Heart right ventricle (tissue), 16 donors: ENCODE results near the gene TBXT. TPM values are rescaled to one million over a fixed set of nuclear protein-coding genes. Genes with fewer than 3 reads are reported as not detected.

Experiments used
- ATAC-seq, 8 donors: fragments of 200-7000 bp; cut with Tn5 transposase; one replicate each; pipeline ENCODE4 v1.9.1; 2020; ENCODE audit warnings: mild to moderate bottlenecking in 8 of 8, moderate library complexity in 8 of 8, moderate number of reproducible peaks in 1 of 8
- DNase-seq, 2 donors: peaks; one replicate each; pipeline ENCODE4 v3.0.0-alpha.2; 2020
- H3K27ac ChIP-seq, 10 donors: fragments of 200-600 bp; sonication (generic) in 2 of 10; one replicate each; pipeline versions ENCODE4 v1.5.0 to v1.8.0; 2020 to 2022; ENCODE audit warnings: mild to moderate bottlenecking in 3 of 10
- H3K27me3 ChIP-seq, 7 donors: fragments of 200-600 bp; one replicate each; pipeline ENCODE4 v1.8.0; 2021 to 2022; ENCODE audit warnings: mild to moderate bottlenecking in 2 of 7
- H3K36me3 ChIP-seq, 9 donors: fragments of 200-600 bp; sonication (generic) in 1 of 9; one replicate each; pipeline versions ENCODE4 v1.5.0 to v1.8.0; 2020 to 2022; ENCODE audit warnings: mild to moderate bottlenecking in 2 of 9
- H3K4me1 ChIP-seq, 9 donors: fragments of 200-600 bp; sonication (generic) in 1 of 9; one replicate each; pipeline versions ENCODE4 v1.5.0 to v1.8.0; 2020 to 2022; ENCODE audit warnings: mild to moderate bottlenecking in 4 of 9
- H3K4me3 ChIP-seq, 10 donors: fragments of 200-600 bp; sonication (generic) in 2 of 10; one replicate each; pipeline versions ENCODE4 v1.5.0 to v1.8.0; 2020 to 2022; ENCODE audit warnings: mild to moderate bottlenecking in 7 of 10, moderate library complexity in 2 of 10
- H3K9me3 ChIP-seq, 11 donors: fragments of 200-600 bp in 10 of 11; sonication (generic) in 2 of 11; one replicate each; pipeline versions ENCODE4 v1.5.0 to v1.8.0; 2013 to 2022; ENCODE audit warnings: mild to moderate bottlenecking in 2 of 11, control low read depth in 1 of 11, moderate library complexity in 1 of 11
- WGBS, 2 donors: extraction: QIAGEN DNeasy Blood & Tissue Kit; methylation state at CpG; one replicate each; pipeline ENCODE4 v1.1.7; 2013; ENCODE audit warnings: inconsistent platforms in 1 of 2; 5-methylcytosine and 5-hydroxymethylcytosine counted together
- intact Hi-C, 10 donors: fragments of 100-400 bp; cut with DNase I; formaldehyde crosslinking; loops; one replicate each; pipeline versions ENCODE4 v1.11.1 to v1.14.2; 2022
- polyA plus RNA-seq, 2 donors: library from polyadenylated mRNA; stranded (reverse); fragments of 200-250 nt; gene quantifications; one replicate each; pipeline ENCODE4 v1.2.3, GENCODE V29; 2013
- total RNA-seq, 10 donors: library from RNA; stranded (reverse); fragmentation: NEBNext Ultra II Directional in 3 of 10; extraction: Animal tissue kit (Norgen Biotek cat#: 25700) in 3 of 10; gene quantifications; one replicate each; pipeline versions ENCODE4 v1.2.1 to v1.2.4, GENCODE V29; 2021 to 2023
- TF ChIP-seq, protein P1 (sequence below), 9 donors: fragments of 200-600 bp; sonication (generic) in 2 of 9; IDR thresholded peaks; one replicate each; pipeline versions ENCODE4 v1.5.0 to v1.8.0; 2021 to 2022; ENCODE audit warnings: antibody characterized with exemption in 9 of 9, mild to moderate bottlenecking in 5 of 9, moderate library complexity in 1 of 9
- donor health status: Arrhythmogenic right ventricular cardiomyopathy.
- donor health status: ischemic (EF 13 %, LVEDD 7.1; RV severe dilation, severe dysfunction).
- donor health status: healthy with polysubstance abuse.
- donor health status: DM: no; HTN: yes; CAD: no.
- donor health status: DM: no; HTN: no; CAD: no.
- donor health status: ischemic (EF 25% LVEDD 6.9; RV normal size, moderate dysfunction).
- donor health status: ischemic (EF 25% LVEDD 5.7; RV mildly dilated, moderate dysfunction).
- donor health status: healthy.
- donor health status: DM: yes; HTN: yes; CAD: no.
- donor health status: Ischemic cardiomyopathy.
- donor health status: ischemic (EF 35%, LVEDD 5.7; RV mildly dilated, moderate dysfunction).
- donor health status: nonischemic (EF 11% LVEDD 7.7; RV severe dilation, severe dysfunction).
- donor health status: DM: yes; HTN: yes; CAD: no.
- donor health status: PGD.
- donor health status: ischemic (EF 29% LVEDD 5.4; RV normal size, mild dysfunction).
- donor health status: nonischemic (EF 23%, LVEDD 6.1; RV moderate dilation, normal function).

Gene TBXT
- total and polyA plus RNA-seq, 12 donors = not detected

DNA sequence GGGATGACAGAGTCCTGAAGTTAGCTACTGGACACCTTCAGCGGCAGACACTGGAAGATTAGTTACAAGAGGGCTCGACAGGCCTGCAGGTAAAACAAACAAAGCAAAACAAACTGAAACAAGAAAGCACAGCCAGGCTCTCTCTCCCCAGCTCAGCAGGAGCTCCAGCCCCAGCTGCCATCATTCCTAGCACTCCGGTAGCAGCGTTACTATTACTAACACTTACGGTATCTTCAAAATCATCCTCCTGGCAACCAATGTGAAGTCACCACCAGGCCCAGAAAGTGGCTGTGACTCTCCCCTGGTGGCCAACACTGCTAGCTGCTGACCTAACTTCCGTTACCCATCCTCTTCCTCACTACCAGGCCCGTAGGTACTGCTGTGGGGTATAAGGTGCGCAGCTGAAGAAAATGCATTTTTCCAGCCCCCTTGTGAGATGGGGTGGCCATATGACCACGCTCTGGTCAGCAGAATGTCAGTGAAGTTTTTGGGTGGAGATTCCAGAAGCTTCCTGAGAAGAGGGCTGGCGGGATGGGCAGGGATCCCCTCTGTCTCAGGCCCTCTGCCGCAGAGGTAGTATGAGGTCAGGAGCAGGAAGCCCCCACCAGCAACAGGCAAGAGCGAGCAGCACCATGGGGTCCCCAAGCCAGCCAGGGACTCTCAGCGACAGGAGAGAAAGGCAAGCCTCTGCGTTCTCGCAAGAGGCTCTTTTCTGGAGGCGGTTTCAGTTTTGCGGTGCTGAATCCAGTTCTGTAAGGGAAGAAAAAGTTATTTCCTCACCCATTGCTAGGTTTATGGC is 37.4 kb upstream of the TBXT start:
- ATAC-seq (no peak), DNase-seq (no peak)
- TF ChIP-seq, protein P1, sequence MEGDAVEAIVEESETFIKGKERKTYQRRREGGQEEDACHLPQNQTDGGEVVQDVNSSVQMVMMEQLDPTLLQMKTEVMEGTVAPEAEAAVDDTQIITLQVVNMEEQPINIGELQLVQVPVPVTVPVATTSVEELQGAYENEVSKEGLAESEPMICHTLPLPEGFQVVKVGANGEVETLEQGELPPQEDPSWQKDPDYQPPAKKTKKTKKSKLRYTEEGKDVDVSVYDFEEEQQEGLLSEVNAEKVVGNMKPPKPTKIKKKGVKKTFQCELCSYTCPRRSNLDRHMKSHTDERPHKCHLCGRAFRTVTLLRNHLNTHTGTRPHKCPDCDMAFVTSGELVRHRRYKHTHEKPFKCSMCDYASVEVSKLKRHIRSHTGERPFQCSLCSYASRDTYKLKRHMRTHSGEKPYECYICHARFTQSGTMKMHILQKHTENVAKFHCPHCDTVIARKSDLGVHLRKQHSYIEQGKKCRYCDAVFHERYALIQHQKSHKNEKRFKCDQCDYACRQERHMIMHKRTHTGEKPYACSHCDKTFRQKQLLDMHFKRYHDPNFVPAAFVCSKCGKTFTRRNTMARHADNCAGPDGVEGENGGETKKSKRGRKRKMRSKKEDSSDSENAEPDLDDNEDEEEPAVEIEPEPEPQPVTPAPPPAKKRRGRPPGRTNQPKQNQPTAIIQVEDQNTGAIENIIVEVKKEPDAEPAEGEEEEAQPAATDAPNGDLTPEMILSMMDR (IDR thresholded peaks at IDR 0.05) = no peak
- 82 to 87% methylated on average over 17 of the region's 17 CpGs for WGBS, 2 donors
- Histone ChIP-seq H3K27me3 (peaks cover 0 to 28% (median 13%) of the 10 kb centered on the region in 7 donors), H3K4me1 (no peaks in the 10 kb centered on the region), H3K36me3 (no peaks in the 10 kb centered on the region), H3K4me3 (no peak overlapping the region), H3K9me3 (no peaks in the 10 kb centered on the region), H3K27ac (no peak overlapping the region)
- intact Hi-C loops = no loop called here

- DNase-seq = no peak
- Histone ChIP-seq H3K27me3 (peaks cover 0 to 28% (median 11%) of the 10 kb centered on the region in 7 donors), H3K9me3 (no peaks in the 10 kb centered on the region), H3K4me1 (no peaks in the 10 kb centered on the region), H3K4me3 (no peak overlapping the region), H3K36me3 (no peaks in the 10 kb centered on the region), H3K27ac (no peak overlapping the region)
- TF ChIP-seq, protein P1 (IDR thresholded peaks at IDR 0.05) = no peak
- intact Hi-C loops = no loop called here
- no peak for ATAC-seq
- 90 to 93% methylated on average over 14 of the region's 14 CpGs for WGBS, 2 donors
Measured at GRCh38 chr6:166203641-166204222, 36.1 kb upstream of the TBXT start.

DNA sequence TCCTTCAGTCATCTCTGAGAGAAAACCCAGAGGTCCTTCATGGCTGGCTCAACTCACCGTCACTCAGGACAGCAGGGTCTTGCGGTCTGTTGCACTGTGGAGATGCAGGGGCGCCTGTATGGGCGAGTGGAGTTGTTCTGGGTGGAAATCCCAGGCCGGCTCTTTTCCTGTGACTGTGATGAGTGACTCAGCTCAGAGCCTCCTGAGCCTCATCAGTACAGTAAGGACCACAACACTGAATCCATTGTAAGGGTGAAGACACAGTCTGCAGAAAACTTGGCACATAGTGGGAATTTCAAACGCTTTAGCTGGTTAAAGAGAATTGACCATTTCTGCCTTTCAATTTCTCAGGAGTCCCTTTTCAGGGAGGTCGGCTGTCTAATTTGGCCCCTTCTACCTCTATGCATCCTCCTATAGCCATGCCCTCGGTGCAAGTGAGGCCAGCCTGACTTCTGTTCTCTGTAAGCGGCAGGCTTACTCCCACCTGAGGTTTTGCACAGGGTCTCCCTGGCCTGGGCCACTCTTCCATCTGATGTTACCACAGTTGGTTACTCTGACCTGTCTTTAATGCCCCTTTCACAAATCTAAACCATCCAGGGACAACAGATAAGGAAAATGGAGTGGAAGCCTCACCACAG is 35.5 kb upstream of the TBXT start:
- no peaks in the 10 kb centered on the region for H3K4me1 ChIP-seq
- intact Hi-C loops = no loop called here
- peaks cover 0 to 26% (median 9%) of the 10 kb centered on the region in 7 donors for H3K27me3 ChIP-seq
- TF ChIP-seq, protein P1 (IDR thresholded peaks at IDR 0.05) = no peak
- H3K36me3 ChIP-seq = no peaks in the 10 kb centered on the region
- no peak overlapping the region for H3K4me3 ChIP-seq
- DNase-seq = no peak
- ATAC-seq = peak in 5 of 8 donors; percentile 43 to 64 (median 55)
- H3K27ac ChIP-seq = no peak overlapping the region
- 78 to 87% methylated on average over 9 of the region's 9 CpGs for WGBS, 2 donors
- H3K9me3 ChIP-seq = no peaks in the 10 kb centered on the region

DNA sequence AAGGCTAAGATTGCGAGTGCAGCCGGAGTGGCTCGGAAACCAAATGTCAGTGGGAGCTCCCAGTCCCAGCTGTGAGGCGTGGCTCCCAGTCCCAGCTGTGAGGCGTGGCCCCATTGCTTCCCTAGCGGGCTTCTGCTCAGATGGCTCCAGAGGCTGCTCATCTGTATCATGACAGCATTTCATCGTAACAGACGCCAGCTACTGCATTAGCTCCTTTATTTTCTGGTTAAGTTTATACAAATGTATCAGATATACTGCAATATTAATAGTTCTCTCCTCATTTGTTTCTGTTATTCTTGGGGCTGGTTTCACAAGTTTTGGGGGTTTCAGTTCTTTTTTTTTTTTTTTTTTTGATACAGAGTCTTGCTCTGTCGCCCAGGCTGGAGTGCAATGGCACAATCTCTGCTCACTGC is 34.7 kb upstream of the TBXT start:
- Histone ChIP-seq H3K36me3 (no peaks in the 10 kb centered on the region), H3K27ac (no peak overlapping the region), H3K9me3 (no peaks in the 10 kb centered on the region), H3K4me1 (no peaks in the 10 kb centered on the region), H3K27me3 (peaks cover 0 to 23% (median 9%) of the 10 kb centered on the region in 7 donors), H3K4me3 (no peak overlapping the region)
- TF ChIP-seq, protein P1 (IDR thresholded peaks at IDR 0.05) = no peak
- peak; percentile 32 for DNase-seq
- intact Hi-C loops = no loop called here
- WGBS, 2 donors = 60 to 61% methylated on average over 9 of the region's 9 CpGs
- ATAC-seq = peak in 7 of 8 donors; percentile 76 to 88 (median 81)
